ENCODE measurements around the gene SH3BP4. TPM values are rescaled to one million over a fixed set of nuclear protein-coding genes. Genes with fewer than 3 reads are reported as not detected.

The SH3BP4 gene
- total RNA-seq, 1 experiment from 2014 or later = 93.8 TPM

DNA sequence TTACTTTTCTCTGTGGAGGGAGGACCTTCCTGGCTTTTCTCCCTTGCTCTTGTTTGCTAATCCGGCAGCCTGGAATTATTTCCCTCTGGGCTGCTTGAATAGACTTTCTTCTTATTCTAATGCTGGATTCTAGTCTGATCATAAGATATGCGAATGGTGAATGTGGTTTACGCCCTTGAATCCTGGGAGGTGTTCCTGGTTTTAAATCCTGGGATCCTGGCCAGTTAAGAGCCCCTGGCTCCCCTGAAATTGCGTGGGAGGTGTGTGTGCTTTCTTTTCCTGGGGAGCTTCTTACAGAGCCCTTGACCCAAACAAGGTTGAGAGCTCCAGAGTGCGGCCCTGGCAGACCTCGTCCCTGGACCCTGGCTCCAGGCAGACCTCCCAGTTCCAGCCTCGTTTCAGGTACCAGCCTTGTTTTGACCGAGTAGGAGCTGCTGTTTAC is 2.8 kb downstream of the SH3BP4 start:
- no peak overlapping the region for H2BK15ac ChIP-seq (ENCODE audit: low read depth, low read length)
- peaks cover 2 to 19% (median 16%) of the 10 kb centered on the region in 3 experiments; a peak in 5 of 7 replicates for H3K36me3 Mint-ChIP-seq (ENCODE audit: insufficient read depth in 1 of 3, low read depth in 3 of 3)

More for the DNA sequence above, 2.8 kb downstream of the SH3BP4 start:
- Mint-ChIP-seq H3K4me3 (peak overlapping the region; percentile 88 to 89), H3K27ac (peak overlapping the region; percentile 95 to 98 (median 98); a peak in 6 of 7 replicates), H3K27me3 (ENCODE audit: low read depth) (peaks cover 12% of the 10 kb centered on the region), H3K9me3 (no peaks in the 10 kb centered on the region), H3K4me1 (peaks cover 74 to 78% of the 10 kb centered on the region in 2 experiments)
- Histone ChIP-seq H3K9me3 (ENCODE audit: control insufficient read depth, low read depth, low read length) (no peaks in the 10 kb centered on the region), H3K56ac (ENCODE audit: insufficient read length, low read depth, low read length) (no peak overlapping the region), H3T11ph (ENCODE audit: low read length) (no peak overlapping the region), H2BK120ac (ENCODE audit: low read depth, low read length, poor library complexity, severe bottlenecking) (no peak overlapping the region), H3K9ac (ENCODE audit: extremely low read depth, insufficient read length, low read length) (no peak overlapping the region), H3K23me2 (ENCODE audit: insufficient read length, low read depth, low read length, poor library complexity, severe bottlenecking) (peaks cover 32% of the 10 kb centered on the region), H2AK5ac (ENCODE audit: insufficient read length, low read length) (no peak overlapping the region), H4K5ac (ENCODE audit: insufficient read length, low read depth, low read length) (no peak overlapping the region), H4K91ac (ENCODE audit: insufficient read length, low read depth, low read length) (no peak overlapping the region), H3K14ac (ENCODE audit: insufficient read depth, low read length) (peak overlapping the region; percentile 31; the same call in 1 of the 2 replicates), H3K27ac (ENCODE audit: insufficient read length, low read depth, low read length) (no peak overlapping the region), H3K79me2 (ENCODE audit: insufficient read depth, low read length) (peaks cover 35% of the 10 kb centered on the region; the same call in 1 of the 2 replicates), H3K18ac (ENCODE audit: insufficient read length, low read depth, low read length) (no peak overlapping the region), H2AFZ (ENCODE audit: low read length) (no peak overlapping the region), H3K4ac (ENCODE audit: low read depth, low read length) (no peak overlapping the region), H3K4me2 (ENCODE audit: insufficient read depth, insufficient read length, low read length) (peak overlapping the region; percentile 72), H4K8ac (replicated peaks; ENCODE audit: insufficient read length, low read depth, low read length) (no peak overlapping the region), H3K79me1 (ENCODE audit: insufficient read depth, low read depth, low read length, poor library complexity, severe bottlenecking) (peaks cover 14% of the 10 kb centered on the region), H2BK20ac (ENCODE audit: low read depth, low read length, poor library complexity, severe bottlenecking) (no peak overlapping the region), H4K20me1 (ENCODE audit: control insufficient read depth, insufficient read depth, insufficient read length) (no peaks in the 10 kb centered on the region), H2BK5ac (ENCODE audit: insufficient read length, low read length) (no peak overlapping the region), H3K27me3 (ENCODE audit: insufficient read depth, low read length) (no peaks in the 10 kb centered on the region; the same call in 1 of the 2 replicates), H2BK12ac (ENCODE audit: insufficient read length, low read depth, low read length) (no peak overlapping the region), H3K4me1 (ENCODE audit: insufficient read depth, low read length) (peaks cover 17% of the 10 kb centered on the region), H3K23ac (ENCODE audit: insufficient read length, low read depth, low read length) (no peak overlapping the region)
- WGBS (ENCODE audit: extremely low coverage, insufficient read length, low lambda C conversion rate) = no CpG with 5 or more reads among the region's 8 CpGs
- TF ChIP-seq, protein P1, sequence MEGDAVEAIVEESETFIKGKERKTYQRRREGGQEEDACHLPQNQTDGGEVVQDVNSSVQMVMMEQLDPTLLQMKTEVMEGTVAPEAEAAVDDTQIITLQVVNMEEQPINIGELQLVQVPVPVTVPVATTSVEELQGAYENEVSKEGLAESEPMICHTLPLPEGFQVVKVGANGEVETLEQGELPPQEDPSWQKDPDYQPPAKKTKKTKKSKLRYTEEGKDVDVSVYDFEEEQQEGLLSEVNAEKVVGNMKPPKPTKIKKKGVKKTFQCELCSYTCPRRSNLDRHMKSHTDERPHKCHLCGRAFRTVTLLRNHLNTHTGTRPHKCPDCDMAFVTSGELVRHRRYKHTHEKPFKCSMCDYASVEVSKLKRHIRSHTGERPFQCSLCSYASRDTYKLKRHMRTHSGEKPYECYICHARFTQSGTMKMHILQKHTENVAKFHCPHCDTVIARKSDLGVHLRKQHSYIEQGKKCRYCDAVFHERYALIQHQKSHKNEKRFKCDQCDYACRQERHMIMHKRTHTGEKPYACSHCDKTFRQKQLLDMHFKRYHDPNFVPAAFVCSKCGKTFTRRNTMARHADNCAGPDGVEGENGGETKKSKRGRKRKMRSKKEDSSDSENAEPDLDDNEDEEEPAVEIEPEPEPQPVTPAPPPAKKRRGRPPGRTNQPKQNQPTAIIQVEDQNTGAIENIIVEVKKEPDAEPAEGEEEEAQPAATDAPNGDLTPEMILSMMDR (conservative IDR thresholded peaks at IDR 0.05) = no peak
- DNase-seq = no peak
